ENCODE data around the gene RBL1.
"Not testable (repeated sequence)": the region's sequence is repeated elsewhere in the genome, so short reads cannot be mapped to it uniquely, and the experiment has no call there.

Gene RBL1, protein sequence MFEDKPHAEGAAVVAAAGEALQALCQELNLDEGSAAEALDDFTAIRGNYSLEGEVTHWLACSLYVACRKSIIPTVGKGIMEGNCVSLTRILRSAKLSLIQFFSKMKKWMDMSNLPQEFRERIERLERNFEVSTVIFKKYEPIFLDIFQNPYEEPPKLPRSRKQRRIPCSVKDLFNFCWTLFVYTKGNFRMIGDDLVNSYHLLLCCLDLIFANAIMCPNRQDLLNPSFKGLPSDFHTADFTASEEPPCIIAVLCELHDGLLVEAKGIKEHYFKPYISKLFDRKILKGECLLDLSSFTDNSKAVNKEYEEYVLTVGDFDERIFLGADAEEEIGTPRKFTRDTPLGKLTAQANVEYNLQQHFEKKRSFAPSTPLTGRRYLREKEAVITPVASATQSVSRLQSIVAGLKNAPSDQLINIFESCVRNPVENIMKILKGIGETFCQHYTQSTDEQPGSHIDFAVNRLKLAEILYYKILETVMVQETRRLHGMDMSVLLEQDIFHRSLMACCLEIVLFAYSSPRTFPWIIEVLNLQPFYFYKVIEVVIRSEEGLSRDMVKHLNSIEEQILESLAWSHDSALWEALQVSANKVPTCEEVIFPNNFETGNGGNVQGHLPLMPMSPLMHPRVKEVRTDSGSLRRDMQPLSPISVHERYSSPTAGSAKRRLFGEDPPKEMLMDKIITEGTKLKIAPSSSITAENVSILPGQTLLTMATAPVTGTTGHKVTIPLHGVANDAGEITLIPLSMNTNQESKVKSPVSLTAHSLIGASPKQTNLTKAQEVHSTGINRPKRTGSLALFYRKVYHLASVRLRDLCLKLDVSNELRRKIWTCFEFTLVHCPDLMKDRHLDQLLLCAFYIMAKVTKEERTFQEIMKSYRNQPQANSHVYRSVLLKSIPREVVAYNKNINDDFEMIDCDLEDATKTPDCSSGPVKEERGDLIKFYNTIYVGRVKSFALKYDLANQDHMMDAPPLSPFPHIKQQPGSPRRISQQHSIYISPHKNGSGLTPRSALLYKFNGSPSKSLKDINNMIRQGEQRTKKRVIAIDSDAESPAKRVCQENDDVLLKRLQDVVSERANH

DNA sequence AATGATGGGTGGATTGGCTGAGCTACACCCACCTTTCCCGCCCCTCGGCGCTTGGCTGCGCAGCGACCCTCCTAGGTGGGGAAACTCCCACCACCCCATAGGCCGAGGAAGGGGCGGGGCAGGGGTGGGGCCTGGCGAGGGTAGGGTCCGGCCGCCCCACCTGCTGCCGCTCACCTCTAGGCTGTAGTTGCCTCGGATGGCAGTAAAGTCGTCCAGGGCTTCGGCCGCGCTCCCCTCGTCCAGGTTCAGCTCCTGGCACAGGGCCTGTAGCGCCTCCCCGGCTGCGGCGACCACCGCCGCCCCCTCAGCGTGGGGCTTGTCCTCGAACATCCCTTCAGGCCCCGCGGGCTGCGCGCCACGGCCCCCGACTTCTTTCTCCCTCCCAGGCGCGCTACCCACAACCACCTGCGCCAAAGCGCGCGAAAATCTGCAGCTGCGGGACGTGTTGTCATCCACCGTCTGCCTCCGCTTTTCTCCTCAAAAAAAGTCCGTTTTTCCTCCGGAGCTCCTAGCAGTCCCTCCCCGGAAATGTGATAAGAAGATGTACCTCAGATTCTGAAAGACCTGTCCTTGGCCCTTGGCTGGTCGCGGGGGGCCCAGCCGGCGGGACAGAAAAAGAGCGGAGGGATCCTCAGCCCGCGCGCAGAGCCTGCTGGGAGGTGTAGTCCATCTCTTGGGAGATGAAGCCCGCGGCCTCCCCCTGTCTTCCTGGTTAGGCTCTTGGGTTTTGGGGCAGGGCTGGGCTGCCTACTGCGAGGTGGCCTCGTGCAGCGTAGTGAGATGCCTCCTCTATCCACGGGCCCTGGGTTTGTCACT lies at the start of gene RBL1:
RBL1 (minus strand) TSS at position 399 of the 816 bp plus-strand sequence; CDS start at position 330, 69 bp downstream.
- DNase-seq (ENCODE audit: low read depth in 1 of 2, low spot score in 1 of 2), result peak; percentile 66 to 73

DNA sequence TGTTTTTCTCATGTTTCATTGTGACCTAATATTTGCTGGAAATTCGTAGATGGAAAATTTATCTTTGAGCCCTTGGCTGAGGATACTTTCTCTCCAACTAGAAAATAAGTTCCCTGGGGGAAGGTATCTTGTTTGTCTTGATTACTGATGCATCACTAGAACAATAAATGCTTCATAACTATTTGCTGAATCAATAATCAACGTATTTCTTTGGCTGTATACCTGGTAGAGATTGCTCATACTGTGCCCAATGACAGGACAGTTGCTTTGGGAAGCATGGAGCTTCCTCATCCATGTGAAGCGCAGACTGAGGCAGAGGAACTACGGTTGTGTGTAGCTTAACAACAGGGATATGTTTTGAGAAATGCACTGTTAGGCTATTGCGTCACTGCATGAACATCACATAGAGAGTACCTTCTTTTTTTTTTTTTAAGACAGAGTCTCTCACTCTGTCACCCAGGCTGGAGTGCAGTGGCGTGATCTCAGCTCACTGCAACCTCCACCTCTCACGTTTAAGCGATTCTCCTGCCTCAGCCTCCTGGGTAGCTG lies 49.1 kb upstream of the RBL1 start:
- DNase-seq (ENCODE audit: low read depth in 1 of 2, low spot score in 1 of 2), result no peak

DNA sequence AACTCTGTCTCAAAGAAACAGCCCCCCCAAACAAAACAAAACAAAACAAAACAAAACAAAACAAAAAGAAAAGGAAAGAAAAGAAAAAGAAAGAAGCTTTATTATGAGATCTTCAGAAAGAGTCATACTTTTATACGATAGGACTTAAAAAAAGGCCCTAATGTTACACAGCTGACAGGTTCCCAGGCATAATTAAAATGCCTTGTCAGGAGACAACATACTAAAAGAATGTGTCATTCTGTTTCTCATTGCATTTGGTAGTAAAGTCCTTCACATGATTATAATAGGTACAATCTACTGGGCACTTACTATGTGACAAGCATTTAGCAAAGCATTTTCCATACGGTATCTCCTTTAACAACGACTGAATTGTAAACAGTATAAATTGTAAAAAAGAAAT lies 46.9 kb upstream of the RBL1 start:
- no peak for DNase-seq (ENCODE audit: low read depth in 1 of 2, low spot score in 1 of 2)

DNA sequence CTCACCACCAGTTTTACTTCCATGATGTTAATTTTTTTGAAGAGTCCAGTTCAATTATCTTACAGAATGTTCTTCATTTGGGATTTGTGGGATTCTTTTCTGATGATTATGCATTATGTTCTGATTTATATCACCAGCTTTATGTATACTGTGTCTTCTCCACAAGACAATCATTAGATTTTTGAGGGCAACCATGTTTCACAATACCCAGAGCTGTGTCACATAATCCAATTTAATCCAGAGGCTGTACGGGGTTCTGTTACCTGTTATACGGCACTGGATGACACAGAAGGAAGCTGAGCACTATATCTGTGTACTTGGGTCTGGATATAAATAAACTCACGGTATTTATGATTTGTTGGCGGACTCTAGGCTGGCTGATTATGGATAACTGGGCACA lies 41.8 kb upstream of the RBL1 start:
- DNase-seq (ENCODE audit: low read depth in 1 of 2, low spot score in 1 of 2), result no peak

DNA sequence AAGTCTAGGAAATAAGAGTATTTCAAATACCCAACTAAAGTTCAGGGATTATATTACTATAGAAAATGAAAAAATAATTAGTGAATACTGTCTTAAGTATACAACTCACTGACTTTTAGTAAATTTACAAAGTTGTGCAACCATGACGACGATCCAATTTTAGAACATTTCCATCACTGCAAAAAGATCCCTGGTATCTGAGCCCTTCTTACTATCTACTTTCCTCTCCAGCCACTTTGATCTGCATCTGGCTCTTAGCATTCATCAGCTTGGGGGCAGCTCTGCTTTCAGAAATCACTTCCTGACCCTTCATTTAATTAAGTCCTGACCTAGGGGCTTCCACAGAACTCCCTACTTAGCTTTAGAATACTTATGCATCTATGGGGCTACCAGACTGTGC lies 38.2 kb upstream of the RBL1 start:
- no peak for DNase-seq (ENCODE audit: low read depth in 1 of 2, low spot score in 1 of 2)

DNA sequence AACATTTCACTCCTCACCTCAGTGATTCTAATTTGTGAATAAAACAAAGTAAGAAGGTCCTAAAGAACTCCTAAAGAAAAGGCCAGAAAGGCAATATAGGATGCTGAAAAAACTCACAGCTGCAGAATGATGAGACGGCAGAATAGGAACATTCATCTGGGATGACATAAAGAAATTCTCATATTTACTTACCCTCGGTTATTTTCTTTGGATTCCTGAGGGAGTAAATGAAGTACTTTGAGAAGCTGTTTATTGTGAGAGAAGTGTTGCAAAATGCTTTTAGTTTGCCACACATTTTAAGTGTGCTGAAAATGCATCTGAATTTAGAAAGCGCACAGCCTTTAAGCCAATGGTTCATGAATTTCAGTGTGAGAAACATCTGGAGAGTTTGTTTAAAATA lies 35.7 kb upstream of the RBL1 start:
- DNase-seq (ENCODE audit: low read depth in 1 of 2, low spot score in 1 of 2), result no peak

DNA sequence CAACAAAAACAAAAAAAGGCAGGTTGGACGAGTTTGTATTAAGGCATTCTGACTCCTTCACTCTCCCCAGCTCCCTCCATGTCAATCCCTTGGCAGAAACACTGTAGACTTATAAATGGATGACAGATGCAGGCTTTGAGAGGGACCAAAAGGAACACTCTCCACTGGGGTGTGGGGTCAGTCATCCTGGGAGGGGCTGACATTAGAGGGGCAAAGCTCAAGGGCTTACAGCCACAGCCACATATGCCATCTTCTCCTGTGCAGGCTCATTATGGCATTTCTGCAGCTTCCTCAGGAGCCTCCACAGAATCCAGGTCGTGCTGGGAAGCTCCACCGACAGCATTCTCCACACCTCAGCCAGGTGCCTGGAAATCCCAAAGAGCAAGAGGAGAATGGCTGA lies 33.0 kb upstream of the RBL1 start:
- DNase-seq (ENCODE audit: low read depth in 1 of 2, low spot score in 1 of 2), result no peak

DNA sequence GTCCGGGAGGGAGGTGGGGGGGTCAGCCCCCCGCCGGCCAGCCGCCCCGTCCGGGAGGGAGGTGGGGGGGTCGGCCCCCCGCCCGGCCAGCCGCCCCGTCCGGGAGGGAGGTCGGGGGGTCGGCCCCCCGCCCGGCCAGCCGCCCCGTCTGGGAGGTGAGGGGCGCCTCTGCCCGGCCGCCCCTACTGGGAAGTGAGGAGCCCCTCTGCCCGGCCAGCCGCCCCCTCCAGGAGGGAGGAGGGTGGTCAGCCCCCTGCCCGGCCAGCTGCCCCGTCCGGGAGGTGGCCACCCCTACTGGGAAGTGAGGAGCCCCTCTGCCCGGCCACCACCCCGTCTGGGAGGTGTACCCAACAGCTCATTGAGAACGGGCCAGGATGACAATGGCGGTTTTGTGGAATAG lies 30.5 kb upstream of the RBL1 start:
- DNase-seq (ENCODE audit: low read depth in 1 of 2, low spot score in 1 of 2), result not testable (repeated sequence)

DNA sequence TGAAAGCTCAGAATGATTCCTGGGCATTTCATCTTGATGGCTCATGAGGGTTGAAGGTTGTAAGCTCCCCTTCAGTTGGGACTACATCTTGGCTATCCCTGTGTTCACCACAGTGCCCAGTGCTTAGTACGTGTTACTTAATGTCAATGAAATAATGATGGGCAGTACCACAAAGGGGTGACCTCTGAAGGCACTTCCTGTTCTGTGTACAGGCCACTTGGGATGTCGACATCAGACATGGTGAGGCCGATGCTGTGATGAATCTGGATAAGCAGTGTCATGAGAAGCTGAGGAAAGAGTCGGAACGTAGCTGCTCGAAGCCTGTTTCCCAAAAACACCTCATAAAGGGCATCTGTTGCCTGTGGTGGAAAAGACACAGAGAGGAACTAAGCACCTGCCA lies 27.6 kb upstream of the RBL1 start:
- DNase-seq (ENCODE audit: low read depth in 1 of 2, low spot score in 1 of 2), result no peak

DNA sequence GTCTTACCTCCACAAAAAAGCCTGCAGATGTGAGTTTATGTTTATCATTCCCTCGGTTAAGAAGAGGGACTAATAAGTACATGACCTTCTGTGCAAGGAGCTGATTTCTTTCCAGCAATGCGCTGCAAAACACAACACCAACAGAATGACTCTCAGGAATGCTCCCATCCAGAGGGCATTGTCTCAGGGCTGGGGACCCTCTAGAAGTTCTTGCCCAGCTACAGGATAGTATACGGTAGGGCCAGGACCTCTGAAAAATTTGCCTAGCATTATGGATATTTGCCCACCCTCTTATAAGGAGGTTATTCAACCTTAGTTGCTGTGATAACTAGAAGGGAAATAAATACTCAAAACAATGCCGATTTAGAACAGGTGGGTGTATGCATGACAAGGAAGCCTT lies 24.7 kb upstream of the RBL1 start:
- no peak for DNase-seq (ENCODE audit: low read depth in 1 of 2, low spot score in 1 of 2)

DNA sequence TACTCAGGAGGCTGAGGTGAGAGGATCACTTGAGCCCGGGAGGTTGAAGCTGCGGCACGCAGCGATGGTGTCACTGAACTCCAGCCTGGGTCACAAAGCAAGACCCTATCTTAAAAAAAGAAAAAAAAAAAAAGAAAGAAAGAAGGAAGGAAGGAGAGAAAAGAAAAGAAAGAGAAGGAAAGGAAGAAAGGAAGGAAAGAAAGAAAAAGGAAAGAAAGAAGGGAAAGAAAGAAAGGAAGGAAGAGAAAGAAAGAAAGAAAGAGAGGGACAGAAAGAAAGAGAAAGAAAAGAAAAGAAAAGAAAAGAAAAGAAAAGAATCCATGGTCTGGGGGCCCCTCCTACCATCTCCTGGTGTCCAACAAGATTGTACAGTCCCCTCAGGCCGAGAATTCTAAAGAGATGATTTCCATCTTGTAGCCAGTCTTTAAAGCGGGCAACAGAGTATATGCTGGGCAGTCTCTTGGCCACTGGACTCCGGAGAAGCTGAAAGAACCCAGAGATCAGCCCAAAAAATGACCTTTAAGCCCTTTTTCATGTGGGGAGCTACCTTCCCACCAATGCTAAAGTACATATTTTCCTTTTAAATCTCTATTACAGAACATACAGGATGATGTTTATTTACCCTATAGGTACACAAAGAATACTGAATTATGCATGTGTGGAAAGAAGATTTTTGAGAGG lies 23.7 kb upstream of the RBL1 start:
- DNase-seq (ENCODE audit: low read depth in 1 of 2, low spot score in 1 of 2), result no peak

DNA sequence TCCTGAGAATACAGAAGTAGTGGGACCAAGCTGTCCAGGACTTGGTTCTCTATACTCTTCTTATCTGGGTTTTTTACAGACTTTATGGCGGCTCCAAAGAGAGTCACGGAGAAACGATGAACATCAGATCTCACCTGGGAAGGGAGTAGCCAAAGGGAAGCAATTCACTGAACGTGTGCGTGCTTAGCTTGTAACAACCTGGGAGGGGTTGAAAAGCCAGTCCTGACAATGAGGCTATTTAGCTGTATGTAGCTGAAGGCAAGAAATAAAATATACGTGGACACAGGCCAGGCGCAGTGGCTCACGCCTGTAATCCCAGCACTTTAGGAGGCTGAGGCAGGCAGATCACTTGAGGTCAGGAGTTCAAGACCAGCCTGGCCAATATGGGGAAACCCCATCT lies 18.2 kb upstream of the RBL1 start:
- DNase-seq (ENCODE audit: low read depth in 1 of 2, low spot score in 1 of 2), result no peak

DNA sequence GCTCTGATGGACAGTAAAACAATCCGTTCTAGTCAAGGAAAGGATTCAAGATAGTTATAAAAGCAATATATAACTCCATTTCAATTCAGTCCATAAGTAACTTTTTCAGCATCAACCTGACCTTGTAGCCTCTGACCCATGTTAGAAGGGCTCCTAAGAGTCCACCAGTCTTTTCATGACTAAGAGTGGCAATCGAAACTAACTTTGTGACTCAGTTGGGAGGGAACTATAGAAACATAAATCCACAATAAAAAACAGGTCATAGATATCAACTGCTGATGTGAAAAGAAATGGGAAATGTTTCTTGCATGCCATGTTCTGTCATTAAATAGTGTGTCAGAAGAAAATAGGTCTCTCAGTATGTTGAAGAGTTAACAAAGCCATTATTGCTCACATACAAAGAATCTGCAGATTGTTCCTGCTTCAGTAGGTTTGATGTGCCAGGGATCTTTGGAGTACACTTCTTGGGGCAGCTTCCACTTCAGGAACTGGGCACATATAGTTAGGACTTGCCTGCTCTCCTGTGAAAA lies 16.2 kb upstream of the RBL1 start:
- no peak for DNase-seq (ENCODE audit: low read depth in 1 of 2, low spot score in 1 of 2)

DNA sequence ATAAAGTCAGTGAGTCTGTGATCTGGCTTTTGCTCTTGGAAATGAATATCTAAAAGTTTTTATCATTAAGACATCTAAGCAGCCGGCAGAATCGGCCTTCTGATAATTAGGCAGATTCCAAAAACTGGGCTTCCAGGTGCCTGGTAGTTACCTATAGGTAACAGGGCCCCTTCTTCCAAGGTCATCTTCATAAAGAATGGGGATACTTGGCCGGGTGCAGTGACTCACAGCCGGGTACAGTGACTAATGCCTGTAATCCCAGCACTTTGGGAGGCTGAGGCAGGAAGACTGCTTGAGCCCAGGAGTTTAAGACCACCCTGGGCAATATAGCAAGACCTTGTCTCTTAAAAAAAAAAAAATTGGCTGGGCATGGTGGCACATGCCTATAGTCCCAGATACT lies 12.9 kb upstream of the RBL1 start:
- DNase-seq (ENCODE audit: low read depth in 1 of 2, low spot score in 1 of 2), result no peak

DNA sequence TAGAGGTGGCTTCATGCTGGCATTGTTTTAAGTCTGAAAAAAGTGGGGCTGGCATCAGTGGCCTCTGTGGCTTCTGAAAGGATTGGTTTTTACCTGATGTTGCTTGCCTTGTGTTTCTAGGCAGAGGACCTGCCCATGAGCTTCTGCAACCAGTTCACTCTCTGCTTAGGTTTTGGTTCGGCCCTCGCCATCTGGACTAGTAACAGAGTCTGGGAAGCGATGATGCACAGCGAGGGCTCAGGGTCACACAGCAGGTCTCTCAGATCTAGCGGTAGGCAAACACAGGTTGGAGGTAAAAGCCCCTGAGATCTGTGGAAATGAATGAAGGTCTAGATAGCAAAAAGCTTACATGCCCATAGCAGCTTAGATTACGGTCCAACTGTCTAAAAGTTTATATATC lies 6.8 kb upstream of the RBL1 start:
- DNase-seq (ENCODE audit: low read depth in 1 of 2, low spot score in 1 of 2), result no peak

DNA sequence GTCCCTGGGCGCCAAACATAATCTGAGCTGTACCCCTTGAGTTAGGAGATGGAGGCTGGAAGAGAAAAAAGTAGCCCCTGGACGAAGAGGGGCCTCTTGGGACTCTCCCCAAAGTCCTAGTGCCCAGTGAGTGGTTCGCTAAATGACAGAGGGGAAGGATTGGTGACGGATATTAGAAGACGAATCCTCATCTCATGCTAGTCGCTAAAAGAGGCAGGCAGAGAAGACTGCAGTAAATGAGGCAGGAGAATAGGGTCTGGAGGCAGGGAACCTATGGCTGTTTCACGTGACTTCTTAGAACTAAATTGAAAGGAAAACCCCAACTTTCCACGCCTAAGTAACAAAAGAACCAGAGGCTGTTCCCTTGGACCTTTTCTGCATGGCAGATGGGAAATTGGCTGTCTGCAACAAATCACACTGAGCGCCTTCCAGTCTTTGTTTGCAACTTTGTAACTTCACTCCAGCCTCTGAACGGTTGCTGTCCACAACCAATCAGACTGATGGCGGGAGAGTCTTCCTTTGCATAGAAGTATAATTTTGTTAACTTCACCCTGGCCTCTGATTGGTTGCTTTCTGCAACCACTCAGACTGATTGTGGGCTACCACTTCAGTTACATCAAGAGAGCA lies 731 bp upstream of the RBL1 start:
- no peak for DNase-seq (ENCODE audit: low read depth in 1 of 2, low spot score in 1 of 2)

DNA sequence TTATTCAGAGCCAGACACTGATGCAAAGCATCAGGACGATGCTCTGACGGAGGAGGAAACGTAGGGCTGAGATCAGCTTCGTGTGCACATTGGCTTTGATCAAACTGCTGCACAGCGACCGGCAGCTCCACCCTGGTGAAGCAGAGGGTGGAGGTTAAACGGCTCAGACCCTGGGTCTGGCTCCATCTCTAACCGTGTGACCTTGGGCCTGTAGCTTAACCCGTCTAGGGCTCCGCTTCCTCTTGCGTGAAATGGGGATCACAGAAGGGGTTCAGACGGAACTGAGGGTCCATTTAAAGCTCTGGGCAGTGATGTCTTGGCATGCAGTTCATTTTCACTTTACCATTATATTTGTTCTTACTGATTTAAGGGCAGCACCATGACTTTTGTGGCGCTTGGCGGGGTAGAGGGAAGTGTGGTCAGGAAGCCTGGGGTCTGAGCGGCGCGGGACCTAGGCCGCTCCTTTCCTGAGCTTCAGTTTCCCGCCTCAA lies 644 bp downstream of the RBL1 start:
- DNase-seq (ENCODE audit: low read depth in 1 of 2, low spot score in 1 of 2), result peak in 1 of 2 donors; percentile 9

DNA sequence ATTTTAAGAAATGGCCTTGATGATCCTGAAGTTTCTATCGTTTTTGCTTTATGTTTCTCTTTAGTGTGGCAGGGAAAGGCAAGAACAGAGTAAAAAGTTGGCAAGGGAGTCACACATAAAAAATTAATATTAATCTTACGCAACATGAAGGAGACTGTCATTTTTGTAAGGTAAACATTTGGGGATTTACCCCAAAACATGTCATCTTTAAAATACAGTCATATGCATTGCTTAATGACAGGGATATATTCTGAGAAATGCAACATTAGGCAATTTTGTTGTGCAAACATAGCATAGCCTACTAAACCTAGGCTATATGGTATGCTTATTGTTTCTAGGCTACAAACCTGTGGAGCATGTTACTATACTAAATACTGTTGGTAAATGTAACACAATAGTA lies 5.4 kb downstream of the RBL1 start:
- DNase-seq (ENCODE audit: low read depth in 1 of 2, low spot score in 1 of 2), result no peak

DNA sequence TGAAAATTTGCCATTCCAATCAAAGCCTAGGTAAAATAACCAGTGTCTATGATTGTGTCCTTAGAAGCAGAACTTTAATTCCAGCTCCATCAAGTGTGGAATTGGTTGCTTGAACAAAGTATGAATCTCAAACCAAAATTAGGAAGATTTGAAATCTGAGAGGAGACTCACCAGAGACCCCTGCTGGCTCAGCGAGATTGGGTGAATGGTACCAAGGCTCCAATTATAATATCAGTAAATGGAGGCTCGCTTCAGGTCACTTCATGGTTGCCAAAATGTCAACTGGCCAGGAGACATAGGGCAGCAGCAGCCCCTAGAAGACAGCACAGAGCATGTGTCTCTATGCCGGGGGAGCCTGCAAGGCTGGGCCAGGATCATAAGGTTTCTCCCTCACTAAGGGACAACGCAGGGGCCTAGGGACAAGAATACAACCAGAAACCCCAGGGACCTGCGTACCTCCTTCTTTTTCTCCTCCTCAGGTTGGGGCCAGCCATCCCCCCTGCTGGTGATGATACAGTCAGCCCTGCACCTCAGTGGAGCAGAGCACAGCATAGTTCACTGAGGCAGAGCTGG lies 14.0 kb downstream of the RBL1 start:
- DNase-seq (ENCODE audit: low read depth in 1 of 2, low spot score in 1 of 2), result peak in 1 of 2 donors; percentile 16

All from stimulated activated CD4-positive, alpha-beta T cell treated with anti-CD3 and anti-CD28 coated beads, Interleukin-15, amount 100 ng/mL, for 1 hour (primary cell).